ENCODE results near the gene YPEL2.
"Not testable (repeated sequence)": the region's sequence is repeated elsewhere in the genome, so short reads cannot be mapped to it uniquely, and the experiment has no call there.

Gene YPEL2

GRCh38 chr17:59392973-59393679 lies 61.7 kb downstream of the YPEL2 start:
- TF ChIP-seq, protein P1, sequence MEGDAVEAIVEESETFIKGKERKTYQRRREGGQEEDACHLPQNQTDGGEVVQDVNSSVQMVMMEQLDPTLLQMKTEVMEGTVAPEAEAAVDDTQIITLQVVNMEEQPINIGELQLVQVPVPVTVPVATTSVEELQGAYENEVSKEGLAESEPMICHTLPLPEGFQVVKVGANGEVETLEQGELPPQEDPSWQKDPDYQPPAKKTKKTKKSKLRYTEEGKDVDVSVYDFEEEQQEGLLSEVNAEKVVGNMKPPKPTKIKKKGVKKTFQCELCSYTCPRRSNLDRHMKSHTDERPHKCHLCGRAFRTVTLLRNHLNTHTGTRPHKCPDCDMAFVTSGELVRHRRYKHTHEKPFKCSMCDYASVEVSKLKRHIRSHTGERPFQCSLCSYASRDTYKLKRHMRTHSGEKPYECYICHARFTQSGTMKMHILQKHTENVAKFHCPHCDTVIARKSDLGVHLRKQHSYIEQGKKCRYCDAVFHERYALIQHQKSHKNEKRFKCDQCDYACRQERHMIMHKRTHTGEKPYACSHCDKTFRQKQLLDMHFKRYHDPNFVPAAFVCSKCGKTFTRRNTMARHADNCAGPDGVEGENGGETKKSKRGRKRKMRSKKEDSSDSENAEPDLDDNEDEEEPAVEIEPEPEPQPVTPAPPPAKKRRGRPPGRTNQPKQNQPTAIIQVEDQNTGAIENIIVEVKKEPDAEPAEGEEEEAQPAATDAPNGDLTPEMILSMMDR (IDR thresholded peaks at IDR 0.05; ENCODE audit: low read depth, low read length) = no peak
- no peak overlapping the region for H3K4me3 ChIP-seq (ENCODE audit: low read depth, low read length)

DNA sequence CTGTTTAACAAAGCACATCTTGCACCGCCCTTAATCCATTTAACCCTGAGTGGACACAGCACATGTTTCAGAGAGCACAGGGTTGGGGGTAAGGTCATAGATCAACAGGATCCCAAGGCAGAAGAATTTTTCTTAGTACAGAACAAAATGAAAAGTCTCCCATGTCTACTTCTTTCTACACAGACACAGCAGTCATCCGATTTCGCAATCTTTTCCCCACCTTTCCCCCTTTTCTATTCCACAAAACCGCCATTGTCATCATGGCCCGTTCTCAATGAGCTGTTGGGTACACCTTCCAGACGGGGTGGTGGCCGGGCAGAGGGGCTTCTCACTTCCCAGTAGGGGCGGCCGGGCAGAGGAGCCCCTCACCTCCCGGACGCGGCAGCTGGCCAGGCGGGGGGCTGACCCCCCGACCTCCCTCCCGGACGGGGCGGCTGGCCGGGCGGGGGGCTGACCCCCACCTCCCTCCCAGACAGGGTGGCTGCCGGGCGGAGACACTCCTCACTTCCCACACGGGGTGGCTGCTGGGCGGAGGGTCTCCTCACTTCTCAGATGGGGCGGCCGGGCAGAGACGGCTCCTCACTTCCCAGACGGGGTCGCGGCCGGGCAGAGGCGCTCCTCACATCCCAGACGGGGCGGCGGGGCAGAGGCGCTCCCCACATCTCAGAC lies 62.4 kb downstream of the YPEL2 start:
- H3K4me3 ChIP-seq (ENCODE audit: low read depth, low read length) = not testable (repeated sequence)

DNA sequence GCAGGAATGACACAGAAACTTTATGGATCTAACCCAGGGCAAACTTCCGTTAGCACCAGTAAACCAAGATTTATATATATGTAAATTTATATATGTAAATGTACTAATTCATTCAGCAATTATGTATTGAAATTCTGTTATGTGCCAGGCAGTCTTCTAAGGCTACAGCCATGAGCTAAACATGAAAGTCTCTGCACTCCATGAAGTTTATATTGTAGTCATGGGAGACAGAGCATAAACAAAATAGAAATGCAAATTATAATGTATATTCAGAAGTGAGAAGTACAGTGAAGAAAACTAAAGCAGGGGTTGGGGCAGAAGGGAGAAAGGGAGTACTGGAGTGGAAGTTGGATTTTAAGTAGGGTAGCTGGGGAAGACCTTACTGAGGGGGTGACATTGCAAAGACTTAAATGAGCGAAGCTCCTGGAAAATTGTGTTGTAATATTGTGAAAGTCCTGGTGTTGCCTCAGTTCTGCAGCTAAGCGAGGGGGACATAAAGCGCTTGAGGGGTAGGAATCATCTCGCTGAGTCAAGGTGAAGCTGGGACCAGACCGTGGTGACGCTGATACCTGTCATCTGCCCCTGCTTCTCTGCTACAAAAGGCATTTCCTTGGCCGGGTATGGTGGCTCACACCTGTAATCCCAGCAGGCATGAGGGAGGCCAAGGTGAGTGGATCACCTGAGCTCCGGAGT lies 64.8 kb downstream of the YPEL2 start:
- no peak overlapping the region for H3K4me3 ChIP-seq (ENCODE audit: low read depth, low read length)
- TF ChIP-seq, protein P1 (IDR thresholded peaks at IDR 0.05; ENCODE audit: low read depth, low read length) = no peak

- TF ChIP-seq, protein P1 (IDR thresholded peaks at IDR 0.05; ENCODE audit: low read depth, low read length) = no peak
- H3K4me3 ChIP-seq (ENCODE audit: low read depth, low read length) = no peak overlapping the region
These were observed 66.0 kb downstream of the YPEL2 start for GRCh38 chr17:59397316-59398073.

DNA sequence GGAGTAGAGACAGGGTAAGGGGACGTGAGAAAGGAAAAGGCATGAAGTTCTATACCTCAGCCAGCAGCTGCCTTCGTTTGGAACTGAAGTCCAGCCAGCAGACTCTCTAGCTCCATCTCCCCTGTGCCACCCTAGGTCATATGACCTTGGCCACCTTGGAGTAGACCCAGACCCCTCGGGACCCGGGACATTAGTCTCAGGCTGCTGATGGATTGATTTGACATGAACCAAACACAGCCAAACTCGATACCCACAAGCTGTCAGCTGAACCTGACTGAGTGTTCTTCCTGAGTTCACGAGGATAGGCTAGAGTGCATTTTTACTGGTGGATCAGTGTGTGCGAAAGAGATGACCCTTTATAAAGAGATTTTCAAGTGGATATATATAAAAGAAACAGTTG lies 68.5 kb downstream of the YPEL2 start:
- H3K4me3 ChIP-seq (ENCODE audit: low read depth, low read length) = no peak overlapping the region
- TF ChIP-seq, protein P1 (IDR thresholded peaks at IDR 0.05; ENCODE audit: low read depth, low read length) = no peak

GRCh38 chr17:59400858-59401257 lies 69.4 kb downstream of the YPEL2 start:
- H3K4me3 ChIP-seq (ENCODE audit: low read depth, low read length) = no peak overlapping the region
- TF ChIP-seq, protein P1 (IDR thresholded peaks at IDR 0.05; ENCODE audit: low read depth, low read length) = no peak

DNA sequence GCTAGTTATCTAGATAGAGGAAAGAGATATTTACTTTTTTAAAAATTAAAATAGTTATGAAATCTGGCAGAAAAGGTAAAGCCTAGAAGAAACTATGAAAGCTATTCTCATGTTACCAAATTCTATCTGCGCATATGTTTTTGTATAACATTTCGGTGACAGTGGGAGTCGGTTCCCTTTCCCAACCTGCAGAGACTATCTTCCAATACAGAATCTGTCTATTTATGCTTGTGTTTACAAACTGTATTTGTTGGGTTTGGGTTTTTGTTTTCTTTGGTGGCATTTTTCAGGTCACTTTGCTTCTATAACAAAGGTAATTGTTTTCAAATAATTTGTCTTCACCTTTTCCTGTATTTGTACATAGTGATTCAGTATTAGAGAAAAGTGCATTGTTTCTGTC lies 69.8 kb downstream of the YPEL2 start:
- H3K4me3 ChIP-seq (ENCODE audit: low read depth, low read length) = no peak overlapping the region

More for the DNA sequence above, 69.8 kb downstream of the YPEL2 start:
- TF ChIP-seq, protein P1 (IDR thresholded peaks at IDR 0.05; ENCODE audit: low read depth, low read length) = no peak
